PC-3 (cell line): ENCODE results near the gene TEX19. TPM values are rescaled to one million over a fixed set of nuclear protein-coding genes. Genes with fewer than 3 reads are reported as not detected.
A peak's percentile ranks its signal among the peaks of the same experiment; 100 is the strongest.

Experiments used
- ATAC-seq: fragments of 200-7000 bp; cut with Tn5 transposase; 2 replicates; pipeline ENCODE4 v1.9.1; 2020; ENCODE audit warnings: mild to moderate bottlenecking, moderate library complexity
- BruUV-seq: library from RNA; stranded (reverse); fragments of 400-500 nt; replicated peaks from 2 replicates; lab custom pipeline; 2021; lab: Mats Ljungman, UMichigan
- CTCF ChIA-PET: fragments of 300-600 bp; sonication (Branson Sonifier 250); formaldehyde crosslinking; loops from one replicate; lab custom pipeline; 2022; ENCODE audit warnings: antibody characterized with exemption; lab: Charles Lee
- POLR2A ChIA-PET: fragments of 300-600 bp; sonication (Branson Sonifier 250); formaldehyde crosslinking; loops from one replicate; lab custom pipeline; 2022; ENCODE audit warnings: antibody characterized with exemption; ENCODE audit not compliant: unreplicated experiment; lab: Charles Lee
- DNase-seq: peaks from one replicate; pipeline ENCODE4 v3.0.0-alpha.2; 2015
- H2AFZ ChIP-seq: fragments of 300-600 bp; sonication (generic); 2 replicates; pipeline ENCODE4 v1.6.0; 2016; ENCODE audit warnings: antibody characterized with exemption, low read length
- H3F3A ChIP-seq: fragments of 300-600 bp; sonication (generic); one replicate; pipeline ENCODE4 v1.6.0; 2017; ENCODE audit warnings: antibody characterized with exemption, low read length, control low read depth, mild to moderate bottlenecking; ENCODE audit not compliant: unreplicated experiment
- H3K27ac ChIP-seq: fragments of 300-600 bp; sonication (generic); 2 replicates; pipeline ENCODE4 v1.5.1; 2016; ENCODE audit warnings: mild to moderate bottlenecking, low read length
- H3K27me3 ChIP-seq: fragments of 300-600 bp; sonication (generic); 2 replicates; pipeline ENCODE4 v1.6.1; 2016; ENCODE audit warnings: low read length, mixed read lengths
- H3K36me3 ChIP-seq: fragments of 300-600 bp; sonication (generic); 2 replicates; pipeline ENCODE4 v1.6.1; 2016; ENCODE audit warnings: low read depth, mixed run types, low read length, mixed read lengths
- H3K4me1 ChIP-seq: fragments of 300-600 bp; sonication (generic); 2 replicates; pipeline ENCODE4 v1.5.1; 2016; ENCODE audit warnings: low read length; ENCODE audit not compliant: insufficient read depth
- H3K4me2 ChIP-seq: fragments of 300-600 bp; sonication (generic); 2 replicates; pipeline ENCODE4 v1.6.0; 2016; ENCODE audit warnings: low read length
- H3K4me3 ChIP-seq: fragments of 300-600 bp; sonication (generic); 2 replicates; pipeline ENCODE4 v1.5.1; 2016; ENCODE audit warnings: mild to moderate bottlenecking, low read length, mixed read lengths
- H3K79me2 ChIP-seq: fragments of 300-600 bp; sonication (generic); 2 replicates; pipeline ENCODE4 v1.6.1; 2017; ENCODE audit warnings: low read length, mixed read lengths
- H3K9ac ChIP-seq: fragments of 300-600 bp; sonication (generic); 2 replicates; pipeline ENCODE4 v1.6.0; 2016; ENCODE audit warnings: mild to moderate bottlenecking, low read length
- H3K9me2 ChIP-seq: fragments of 300-600 bp; sonication (generic); replicated peaks from 2 replicates; pipeline ENCODE4 v1.6.1; 2016; ENCODE audit warnings: mixed run types, low read length, mixed read lengths
- H3K9me3 ChIP-seq: fragments of 300-600 bp; sonication (generic); 2 replicates; pipeline ENCODE4 v1.6.1; 2016; ENCODE audit warnings: low read length, mixed read lengths
- H4K20me1 ChIP-seq: fragments of 300-600 bp; sonication (generic); 2 replicates; pipeline ENCODE4 v1.6.1; 2016; ENCODE audit warnings: low read length, mixed read lengths
- EZH2 ChIP-seq: fragments of 300-600 bp; sonication (generic); IDR thresholded peaks from one replicate; pipeline ENCODE4 v1.6.1; 2017; ENCODE audit warnings: antibody characterized with exemption, mild to moderate bottlenecking, low read length; ENCODE audit not compliant: unreplicated experiment
- EZH2phosphoT487 ChIP-seq: fragments of 300-600 bp; sonication (generic); IDR thresholded peaks from 2 replicates; pipeline ENCODE4 v1.6.1; 2018; ENCODE audit warnings: mild to moderate bottlenecking, antibody characterized with exemption, low read length, borderline replicate concordance
- intact Hi-C: fragments of 100-400 bp; cut with micrococcal nuclease; formaldehyde crosslinking; loops from 2 replicates; pipeline ENCODE4 v1.9.0; 2023
- total RNA-seq: library from RNA; depleted of rRNA; stranded (reverse); fragments of >200 nt; gene quantifications from 2 replicates; pipeline ENCODE4 v1.2.3, GENCODE V29; 2014
- TF ChIP-seq, protein P1 (sequence below): fragments of 300-600 bp; sonication (generic); conservative IDR thresholded peaks from 2 replicates; pipeline ENCODE4 v1.5.1; 2017; ENCODE audit warnings: antibody characterized with exemption, low read depth, mild to moderate bottlenecking, low read length

Gene TEX19
- total RNA-seq, 1 experiment from 2014 or later: 1.2 TPM

- intact Hi-C loops: loop anchor here (2.0 kb wide), 1 partner anchor 77 kb away; no protein-coding TSS in a partner anchor
- Histone ChIP-seq H2AFZ (no peak overlapping the region), H3K4me3 (no peak overlapping the region), H3K9me3 (no peaks in the 10 kb centered on the region), H3K79me2 (no peaks in the 10 kb centered on the region), H3F3A (peaks cover 3% of the 10 kb centered on the region), H3K4me2 (no peak overlapping the region), H3K27me3 (no peaks in the 10 kb centered on the region), H3K9me2 (no peaks in the 10 kb centered on the region), H4K20me1 (no peaks in the 10 kb centered on the region), H3K4me1 (no peaks in the 10 kb centered on the region), H3K9ac (no peak overlapping the region), H3K27ac (no peak overlapping the region), H3K36me3 (no peaks in the 10 kb centered on the region)
- ATAC-seq: no peak
- CTCF ChIA-PET: no interaction called here
- POLR2A ChIA-PET: no interaction called here
- TSS peak; percentile 43 for BruUV-seq
- no peak for DNase-seq
- TF ChIP-seq EZH2 (no peak), EZH2phosphoT487 (no peak)
- TF ChIP-seq, protein P1, sequence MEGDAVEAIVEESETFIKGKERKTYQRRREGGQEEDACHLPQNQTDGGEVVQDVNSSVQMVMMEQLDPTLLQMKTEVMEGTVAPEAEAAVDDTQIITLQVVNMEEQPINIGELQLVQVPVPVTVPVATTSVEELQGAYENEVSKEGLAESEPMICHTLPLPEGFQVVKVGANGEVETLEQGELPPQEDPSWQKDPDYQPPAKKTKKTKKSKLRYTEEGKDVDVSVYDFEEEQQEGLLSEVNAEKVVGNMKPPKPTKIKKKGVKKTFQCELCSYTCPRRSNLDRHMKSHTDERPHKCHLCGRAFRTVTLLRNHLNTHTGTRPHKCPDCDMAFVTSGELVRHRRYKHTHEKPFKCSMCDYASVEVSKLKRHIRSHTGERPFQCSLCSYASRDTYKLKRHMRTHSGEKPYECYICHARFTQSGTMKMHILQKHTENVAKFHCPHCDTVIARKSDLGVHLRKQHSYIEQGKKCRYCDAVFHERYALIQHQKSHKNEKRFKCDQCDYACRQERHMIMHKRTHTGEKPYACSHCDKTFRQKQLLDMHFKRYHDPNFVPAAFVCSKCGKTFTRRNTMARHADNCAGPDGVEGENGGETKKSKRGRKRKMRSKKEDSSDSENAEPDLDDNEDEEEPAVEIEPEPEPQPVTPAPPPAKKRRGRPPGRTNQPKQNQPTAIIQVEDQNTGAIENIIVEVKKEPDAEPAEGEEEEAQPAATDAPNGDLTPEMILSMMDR: no peak
Observed at GRCh38 chr17:82321947-82322466, 37.0 kb upstream of the TEX19 start.

DNA sequence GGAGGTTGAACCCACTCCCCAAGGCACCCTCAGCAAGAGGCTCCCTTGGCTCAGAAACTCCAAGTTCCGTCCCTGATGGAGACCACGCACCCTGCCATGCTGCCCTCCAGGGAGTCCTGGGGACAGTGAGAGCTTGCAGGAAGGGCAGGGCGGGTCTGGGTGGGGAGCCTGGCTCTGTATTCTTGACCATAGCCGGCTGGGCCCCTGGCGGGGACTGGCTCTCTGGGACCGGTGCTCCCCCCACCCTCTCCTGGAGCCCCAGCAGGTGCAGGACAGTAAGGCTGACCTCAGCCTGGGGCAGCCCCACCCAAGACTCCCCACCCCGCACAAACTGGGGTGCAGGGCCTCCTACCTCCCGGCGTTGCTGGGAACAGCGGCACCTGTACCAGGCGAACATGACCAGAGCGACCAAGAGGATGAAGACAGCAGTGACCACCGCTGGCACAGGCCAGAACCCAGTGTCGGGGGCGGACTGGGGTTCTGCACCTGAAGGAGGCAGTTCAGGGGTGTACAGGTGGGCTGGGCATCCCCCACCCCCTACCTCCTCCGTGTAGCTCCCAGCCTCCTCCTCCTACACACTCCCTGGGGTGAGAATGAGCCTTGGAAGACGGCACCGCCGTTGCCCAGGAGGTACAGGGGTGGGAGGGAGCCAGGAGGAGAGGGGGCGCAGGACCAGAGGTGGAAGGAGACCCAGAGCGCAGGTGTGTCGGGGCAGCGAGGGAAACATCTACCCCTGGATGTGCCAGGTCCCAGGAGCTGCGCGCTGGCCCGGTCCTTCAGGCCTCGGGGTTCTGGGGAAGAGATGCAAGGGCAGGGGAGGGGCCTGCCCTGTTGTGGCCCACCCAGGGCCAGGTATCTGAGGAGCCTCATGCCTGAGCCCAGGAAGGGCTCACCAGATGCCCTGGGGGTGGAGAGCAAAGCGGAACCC is 36.3 kb upstream of the TEX19 start:
- Histone ChIP-seq H2AFZ (no peak overlapping the region), H3K4me3 (no peak overlapping the region), H3K9me3 (no peaks in the 10 kb centered on the region), H3K27ac (no peak overlapping the region), H3K36me3 (no peaks in the 10 kb centered on the region), H3K4me1 (no peaks in the 10 kb centered on the region), H3K9ac (no peak overlapping the region), H4K20me1 (no peaks in the 10 kb centered on the region), H3K79me2 (no peaks in the 10 kb centered on the region), H3K4me2 (no peak overlapping the region), H3K27me3 (no peaks in the 10 kb centered on the region), H3F3A (peaks cover 3% of the 10 kb centered on the region), H3K9me2 (no peaks in the 10 kb centered on the region)
- no peak for DNase-seq
- no TSS peak for BruUV-seq
- POLR2A ChIA-PET: no interaction called here
- intact Hi-C loops: no loop called here
- CTCF ChIA-PET: no interaction called here
- TF ChIP-seq, protein P1: no peak
- TF ChIP-seq EZH2: no peak
- TF ChIP-seq EZH2phosphoT487: no peak
- no peak for ATAC-seq
